ENCODE results near the gene PTPN18.

The PTPN18 gene

GRCh38 chr2:130339885-130340745, 15.7 kb upstream of the PTPN18 start:
- no peak for DNase-seq (ENCODE audit: low read depth in 2 of 2)

- no peak for DNase-seq (ENCODE audit: low read depth in 2 of 2)
These were observed 14.3 kb upstream of the PTPN18 start for GRCh38 chr2:130341562-130342019.

- peak; percentile 52 to 58 for DNase-seq (ENCODE audit: low read depth in 2 of 2)
These were observed 13.8 kb upstream of the PTPN18 start for GRCh38 chr2:130342020-130342532.

GRCh38 chr2:130342533-130343275, 13.2 kb upstream of the PTPN18 start, which contains the start of gene IMP4:
Gene IMP4 (plus strand): TSS chr2:130342897. CDS start chr2:130342933, 36 bp downstream.
- peak; percentile 84 to 86 for DNase-seq (ENCODE audit: low read depth in 2 of 2)

GRCh38 chr2:130344578-130344977, 11.3 kb upstream of the PTPN18 start:
- DNase-seq (ENCODE audit: low read depth in 2 of 2) = no peak

GRCh38 chr2:130345091-130345490, 10.8 kb upstream of the PTPN18 start:
- DNase-seq (ENCODE audit: low read depth in 2 of 2) = no peak

- DNase-seq (ENCODE audit: low read depth in 2 of 2) = no peak
These were observed 10.2 kb upstream of the PTPN18 start for GRCh38 chr2:130345611-130346010.

- no peak for DNase-seq (ENCODE audit: low read depth in 2 of 2)
These were observed 9.7 kb upstream of the PTPN18 start for GRCh38 chr2:130346041-130346740.

- no peak for DNase-seq (ENCODE audit: low read depth in 2 of 2)
These were observed 9.2 kb upstream of the PTPN18 start for GRCh38 chr2:130346741-130347066.

- DNase-seq (ENCODE audit: low read depth in 2 of 2) = no peak
These were observed 8.5 kb upstream of the PTPN18 start for GRCh38 chr2:130347220-130347925.

GRCh38 chr2:130349174-130349573, 6.7 kb upstream of the PTPN18 start:
- no peak for DNase-seq (ENCODE audit: low read depth in 2 of 2)

GRCh38 chr2:130351711-130352110, 4.1 kb upstream of the PTPN18 start:
- no peak for DNase-seq (ENCODE audit: low read depth in 2 of 2)

GRCh38 chr2:130352237-130352636, 3.6 kb upstream of the PTPN18 start:
- no peak for DNase-seq (ENCODE audit: low read depth in 2 of 2)

- no peak for DNase-seq (ENCODE audit: low read depth in 2 of 2)
These were observed 2.3 kb upstream of the PTPN18 start for GRCh38 chr2:130353291-130354138.

GRCh38 chr2:130354139-130354428, 1.8 kb upstream of the PTPN18 start:
- no peak for DNase-seq (ENCODE audit: low read depth in 2 of 2)

GRCh38 chr2:130355172-130355577, 681 bp upstream of the PTPN18 start:
- no peak for DNase-seq (ENCODE audit: low read depth in 2 of 2)

GRCh38 chr2:130357864-130358263, 2.0 kb downstream of the PTPN18 start:
- no peak for DNase-seq (ENCODE audit: low read depth in 2 of 2)

- no peak for DNase-seq (ENCODE audit: low read depth in 2 of 2)
These were observed 2.8 kb downstream of the PTPN18 start for GRCh38 chr2:130358420-130359350.

GRCh38 chr2:130359466-130359865, 3.6 kb downstream of the PTPN18 start:
- DNase-seq (ENCODE audit: low read depth in 2 of 2) = no peak

GRCh38 chr2:130363479-130363878, 7.6 kb downstream of the PTPN18 start:
- DNase-seq (ENCODE audit: low read depth in 2 of 2) = no peak

Measured in stimulated activated CD8-positive, alpha-beta memory T cell treated with anti-CD3 and anti-CD28 coated beads, Interleukin-7, amount 100 ng/mL, for 1 hour (primary cell).